HG03097 (cell line): ENCODE results near the gene TRMT112.

Experiments
- ATAC-seq: cut with Tn5 transposase; IDR thresholded peaks from one replicate; pipeline ENCODE4 v1.9.1; 2021; ENCODE audit not compliant: unreplicated experiment, low FRiP score

TRMT112 gene

GRCh38 chr11:64317325-64317960 lies at the start of gene TRMT112:
TRMT112 (minus strand) TSS chr11:64317559; CDS start chr11:64317526, 33 bp downstream.
- ATAC-seq: peak; percentile 44

- ATAC-seq: no peak
Measured at GRCh38 chr11:64366751-64367150, 49.4 kb upstream of the TRMT112 start.

GRCh38 chr11:64364911-64365310 lies 47.6 kb upstream of the TRMT112 start:
- ATAC-seq: no peak

GRCh38 chr11:64364435-64364834 lies 47.1 kb upstream of the TRMT112 start:
- no peak for ATAC-seq

- no peak for ATAC-seq
Measured at GRCh38 chr11:64362339-64362738, 45.0 kb upstream of the TRMT112 start.

- ATAC-seq: no peak
Measured at GRCh38 chr11:64361659-64362058, 44.3 kb upstream of the TRMT112 start.

- no peak for ATAC-seq
Measured at GRCh38 chr11:64360448-64360921, 43.1 kb upstream of the TRMT112 start.

GRCh38 chr11:64359712-64360445 lies 42.5 kb upstream of the TRMT112 start:
- ATAC-seq: no peak

GRCh38 chr11:64358907-64359711 lies 41.8 kb upstream of the TRMT112 start, which contains the start of gene RPS6KA4:
RPS6KA4 (plus strand) TSS chr11:64359162; CDS start chr11:64359236, 74 bp downstream.
- no peak for ATAC-seq

- no peak for ATAC-seq
Measured at GRCh38 chr11:64358536-64358906, 41.2 kb upstream of the TRMT112 start.

GRCh38 chr11:64357904-64358535 lies 40.7 kb upstream of the TRMT112 start:
- no peak for ATAC-seq

- ATAC-seq: no peak
Measured at GRCh38 chr11:64357446-64357845, 40.1 kb upstream of the TRMT112 start.

GRCh38 chr11:64356498-64357411 lies 39.4 kb upstream of the TRMT112 start:
- no peak for ATAC-seq

GRCh38 chr11:64355078-64355940 lies 38.0 kb upstream of the TRMT112 start:
- ATAC-seq: no peak

- ATAC-seq: no peak
Measured at GRCh38 chr11:64353715-64354506, 36.6 kb upstream of the TRMT112 start.

- no peak for ATAC-seq
Measured at GRCh38 chr11:64352995-64353714, 35.8 kb upstream of the TRMT112 start.
